Activated gamma-delta T cell treated with Interleukin-2 at 50 U/mL for 16 hours (primary cell): ENCODE results near the gene CFD.
"Not testable (repeated sequence)": the region's sequence is repeated elsewhere in the genome, so short reads cannot be mapped to it uniquely, and the experiment has no call there.

Experiments used
- DNase-seq: peaks from one replicate; pipeline ENCODE4 v3.0.0-alpha.2; 2020

CFD gene

GRCh38 chr19:853014-853585, 6.4 kb upstream of the CFD start:
- no peak for DNase-seq

- not testable (repeated sequence) for DNase-seq
These were observed 5.7 kb upstream of the CFD start for GRCh38 chr19:853614-854220.

GRCh38 chr19:854549-854948, 4.9 kb upstream of the CFD start:
- DNase-seq, result no peak

- no peak for DNase-seq
These were observed 4.3 kb upstream of the CFD start for GRCh38 chr19:855142-855541.

- DNase-seq, result no peak
These were observed 3.8 kb upstream of the CFD start for GRCh38 chr19:855566-856120.

GRCh38 chr19:858284-858683, 1.2 kb upstream of the CFD start:
- no peak for DNase-seq

- no peak for DNase-seq
These were observed 1.8 kb downstream of the CFD start for GRCh38 chr19:861141-861755.

- DNase-seq, result peak; percentile 66
These were observed 2.5 kb downstream of the CFD start for GRCh38 chr19:861756-862580.

- DNase-seq, result peak; percentile 76
These were observed 3.3 kb downstream of the CFD start for GRCh38 chr19:862581-863314.

GRCh38 chr19:863315-863620, 3.8 kb downstream of the CFD start:
- no peak for DNase-seq

GRCh38 chr19:866769-867300, 7.4 kb downstream of the CFD start:
- no peak for DNase-seq

GRCh38 chr19:867301-867793, 7.9 kb downstream of the CFD start:
- DNase-seq, result no peak

- no peak for DNase-seq
These were observed 8.5 kb downstream of the CFD start for GRCh38 chr19:867855-868457.

- DNase-seq, result no peak
These were observed 9.2 kb downstream of the CFD start for GRCh38 chr19:868458-869244.

GRCh38 chr19:869245-870177, 10.0 kb downstream of the CFD start:
- no peak for DNase-seq

- DNase-seq, result no peak
These were observed 10.8 kb downstream of the CFD start for GRCh38 chr19:870314-870713.

GRCh38 chr19:870963-871401, 11.5 kb downstream of the CFD start:
- DNase-seq, result no peak

- DNase-seq, result no peak
These were observed 12.2 kb downstream of the CFD start for GRCh38 chr19:871446-872265.
